Esophagus muscularis mucosa (tissue), 4 donors: ENCODE data around the gene DPYSL3. TPM values are rescaled to one million over a fixed set of nuclear protein-coding genes. Genes with fewer than 3 reads are reported as not detected.
A peak's percentile ranks its signal among the peaks of the same experiment; 100 is the strongest.
"Not testable (repeated sequence)": the region's sequence is repeated elsewhere in the genome, so short reads cannot be mapped to it uniquely, and the experiment has no call there.

Experiments used
- DNase-seq: peaks from one replicate; pipeline ENCODE4 v3.0.0-alpha.2; 2017; ENCODE audit errors: extremely low spot score
- H3K27ac ChIP-seq, 4 donors: fragments of 200-600 bp; sonication (generic); replicated peaks in 1 of 4; 1 replicate in 3 of 4; 2 replicates in 1 of 4; pipeline ENCODE4 v1.5.1; 2016 to 2019; ENCODE audit warnings: mild to moderate bottlenecking in 1 of 4
- H3K27me3 ChIP-seq, 4 donors: fragments of 200-600 bp; sonication (generic); one replicate each; pipeline versions ENCODE4 v1.5.1 to v1.6.0; 2016 to 2019
- H3K36me3 ChIP-seq, 4 donors: fragments of 200-600 bp; sonication (generic); one replicate each; pipeline ENCODE4 v1.5.1; 2016 to 2019
- H3K4me1 ChIP-seq, 4 donors: fragments of 200-600 bp; sonication (generic); one replicate each; pipeline ENCODE4 v1.5.1; 2016 to 2019
- H3K4me3 ChIP-seq, 4 donors: fragments of 200-600 bp; sonication (generic); 1 replicate in 2 of 4; 2 replicates in 2 of 4; pipeline ENCODE4 v1.5.1; 2016 to 2019; ENCODE audit warnings: mild to moderate bottlenecking in 4 of 4, moderate library complexity in 1 of 4
- H3K9me3 ChIP-seq, 4 donors: fragments of 200-600 bp; sonication (generic); 1 replicate in 3 of 4; 2 replicates in 1 of 4; pipeline ENCODE4 v1.5.1; 2016 to 2019
- CTCF ChIP-seq, 3 experiments: fragments of 200-600 bp in 2 of 3; fragments of 450-650 bp in 1 of 3; sonication (generic) in 2 of 3; IDR thresholded peaks; one replicate each; pipeline ENCODE4 v1.5.1; 2017 to 2019; ENCODE audit warnings: antibody characterized with exemption in 3 of 3, mild to moderate bottlenecking in 2 of 3, moderate library complexity in 1 of 3
- EP300 ChIP-seq: sonication (generic); formaldehyde crosslinking; IDR thresholded peaks from one replicate; pipeline ENCODE4 v1.6.1; 2017; ENCODE audit warnings: antibody characterized with exemption
- POLR2A ChIP-seq: fragments of 450-650 bp; IDR thresholded peaks from one replicate; pipeline ENCODE4 v1.6.1; 2017; ENCODE audit warnings: antibody characterized with exemption, moderate library complexity, mild to moderate bottlenecking, low read depth
- POLR2AphosphoS5 ChIP-seq, 2 donors: sonication (generic); formaldehyde crosslinking; IDR thresholded peaks; one replicate each; pipeline ENCODE4 v1.6.1; 2017; ENCODE audit warnings: antibody characterized with exemption in 2 of 2
- WGBS: methylation state at CpG from one replicate; pipeline ENCODE4 v1.1.5; 2018; 5-methylcytosine and 5-hydroxymethylcytosine counted together
- intact Hi-C: fragments of 100-400 bp; cut with DNase I; formaldehyde crosslinking; loops from one replicate; pipeline ENCODE4 v1.15.1; 2023
- total RNA-seq, 4 donors: library from RNA; depleted of rRNA; stranded (reverse); fragments of >200 nt; gene quantifications; one replicate each; pipeline versions ENCODE4 v1.1.0 to v1.2.1, GENCODE V29; 2016

DPYSL3 gene
- total RNA-seq, 4 donors from 2014 or later = 295 to 449 (median 378) TPM

GRCh38 chr5:147372191-147372590, 137.7 kb downstream of the DPYSL3 start:
- 100% methylated on average over 1 of the region's 1 CpG for WGBS
- TF ChIP-seq POLR2AphosphoS5 (IDR thresholded peaks at IDR 0.05) (no peak), POLR2A (no peak), EP300 (no peak), CTCF (IDR thresholded peaks at IDR 0.05) (no peak)
- Histone ChIP-seq H3K4me3 (no peak overlapping the region), H3K27ac (no peak overlapping the region), H3K27me3 (no peaks in the 10 kb centered on the region), H3K4me1 (no peaks in the 10 kb centered on the region), H3K9me3 (no peaks in the 10 kb centered on the region), H3K36me3 (no peaks in the 10 kb centered on the region)
- intact Hi-C loops = loop anchor here (5.0 kb wide), 1 partner anchor 150 kb away; no protein-coding TSS in a partner anchor
- no peak for DNase-seq

- Histone ChIP-seq H3K27ac (no peak overlapping the region), H3K4me3 (no peak overlapping the region), H3K4me1 (no peaks in the 10 kb centered on the region), H3K36me3 (no peaks in the 10 kb centered on the region), H3K9me3 (no peaks in the 10 kb centered on the region), H3K27me3 (no peaks in the 10 kb centered on the region)
- TF ChIP-seq CTCF (IDR thresholded peaks at IDR 0.05) (no peak), POLR2AphosphoS5 (IDR thresholded peaks at IDR 0.05) (no peak), EP300 (no peak), POLR2A (no peak)
- DNase-seq = no peak
- intact Hi-C loops = loop anchor here (5.0 kb wide), 1 partner anchor 149 kb away; no protein-coding TSS in a partner anchor
These were observed 138.6 kb downstream of the DPYSL3 start for GRCh38 chr5:147371290-147371689.

GRCh38 chr5:147369742-147370374, 140.0 kb downstream of the DPYSL3 start:
- H3K4me1 ChIP-seq = no peaks in the 10 kb centered on the region
- no peak for DNase-seq
- no peak overlapping the region for H3K27ac ChIP-seq
- H3K4me3 ChIP-seq = no peak overlapping the region
- TF ChIP-seq POLR2AphosphoS5 (IDR thresholded peaks at IDR 0.05) (no peak), POLR2A (no peak), CTCF (IDR thresholded peaks at IDR 0.05) (peak; percentile 51 to 64 (median 63))
- 13% methylated on average over 2 of the region's 2 CpGs for WGBS
- intact Hi-C loops = loop anchor here (5.0 kb wide), 2 partner anchors 138 to 148 kb away; no protein-coding TSS in a partner anchor
- H3K9me3 ChIP-seq = no peaks in the 10 kb centered on the region
- H3K27me3 ChIP-seq = no peaks in the 10 kb centered on the region
- H3K36me3 ChIP-seq = no peaks in the 10 kb centered on the region

- not testable (repeated sequence) for H3K4me3 ChIP-seq, DNase-seq, H3K9me3 ChIP-seq, H3K4me1 ChIP-seq, H3K27me3 ChIP-seq, H3K27ac ChIP-seq, H3K36me3 ChIP-seq
- WGBS = 88% methylated on average over 6 of the region's 6 CpGs
- intact Hi-C loops = loop anchor here (5.0 kb wide), 1 partner anchor 135 kb away; no protein-coding TSS in a partner anchor
These were observed 142.5 kb downstream of the DPYSL3 start for GRCh38 chr5:147367381-147367780.

- WGBS = 77% methylated on average over 4 of the region's 4 CpGs
- intact Hi-C loops = no loop called here
- Histone ChIP-seq H3K4me3 (no peak overlapping the region), H3K9me3 (no peaks in the 10 kb centered on the region), H3K27ac (no peak overlapping the region), H3K27me3 (no peaks in the 10 kb centered on the region), H3K4me1 (no peaks in the 10 kb centered on the region), H3K36me3 (no peaks in the 10 kb centered on the region)
- no peak for DNase-seq
- TF ChIP-seq POLR2A (no peak), CTCF (IDR thresholded peaks at IDR 0.05) (no peak), POLR2AphosphoS5 (IDR thresholded peaks at IDR 0.05) (no peak)
These were observed 148.3 kb downstream of the DPYSL3 start for GRCh38 chr5:147361441-147362175.
